HG02840 (cell line): ENCODE measurements around the gene CDC42.
A peak's percentile ranks its signal among the peaks of the same experiment; 100 is the strongest.
"Not testable (repeated sequence)": the region's sequence is repeated elsewhere in the genome, so short reads cannot be mapped to it uniquely, and the experiment has no call there.

ENCODE experiments used
- ATAC-seq: cut with Tn5 transposase; IDR thresholded peaks from one replicate; pipeline ENCODE4 v1.9.1; 2021; ENCODE audit warnings: mild to moderate bottlenecking, moderate library complexity, moderate number of reproducible peaks; ENCODE audit not compliant: unreplicated experiment, low FRiP score

CDC42 gene

GRCh38 chr1:22052115-22053016 lies at the start of gene CDC42:
Gene CDC42, plus strand, starts transcription at chr1:22052709. Its CDS starts 25,770 bp downstream, at chr1:22078479.
- ATAC-seq = peak; percentile 75

DNA sequence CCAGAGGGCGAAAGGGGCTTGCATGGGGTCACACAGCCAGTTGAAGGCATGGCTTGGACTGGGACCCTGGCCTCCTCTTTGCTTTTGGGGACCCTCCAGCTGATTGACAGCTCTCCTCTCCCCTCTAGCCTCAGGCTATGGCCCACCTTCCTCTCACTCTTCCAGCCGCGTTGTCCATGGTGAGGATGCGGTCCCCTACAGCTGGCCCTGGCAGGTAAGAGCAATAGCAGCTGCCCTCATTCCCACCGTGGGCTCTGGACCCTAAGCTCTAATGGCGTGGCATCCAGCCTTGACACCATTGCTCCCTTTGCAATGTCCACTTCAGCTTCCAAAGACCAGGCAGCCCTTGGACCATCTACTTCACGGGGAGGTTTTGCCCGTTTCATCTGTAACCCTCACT lies 49.6 kb upstream of the CDC42 start:
- not testable (repeated sequence) for ATAC-seq

- not testable (repeated sequence) for ATAC-seq
Measured at GRCh38 chr1:22003959-22004358, 48.5 kb upstream of the CDC42 start.

- ATAC-seq = not testable (repeated sequence)
Measured at GRCh38 chr1:22005261-22006149, 47.0 kb upstream of the CDC42 start.

DNA sequence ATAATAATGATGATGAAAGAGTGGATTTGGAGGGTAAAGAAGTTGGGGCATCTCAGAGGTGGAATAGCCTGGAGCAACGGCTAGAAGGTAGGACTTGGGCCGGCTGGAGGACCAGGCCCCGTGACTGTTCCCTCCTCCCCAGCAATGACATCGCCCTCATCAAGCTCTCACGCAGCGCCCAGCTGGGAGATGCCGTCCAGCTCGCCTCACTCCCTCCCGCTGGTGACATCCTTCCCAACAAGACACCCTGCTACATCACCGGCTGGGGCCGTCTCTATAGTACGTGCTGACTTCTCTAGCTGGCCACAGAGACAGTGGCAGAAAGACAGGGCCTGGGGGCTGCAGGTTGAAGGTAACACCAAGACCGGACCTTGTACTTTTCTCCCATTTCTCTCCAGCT lies 45.8 kb upstream of the CDC42 start:
- ATAC-seq = not testable (repeated sequence)

- ATAC-seq = not testable (repeated sequence)
Measured at GRCh38 chr1:22007262-22007661, 45.2 kb upstream of the CDC42 start.

- not testable (repeated sequence) for ATAC-seq
Measured at GRCh38 chr1:22009566-22009965, 42.9 kb upstream of the CDC42 start.

- not testable (repeated sequence) for ATAC-seq
Measured at GRCh38 chr1:22012752-22013151, 39.8 kb upstream of the CDC42 start.

DNA sequence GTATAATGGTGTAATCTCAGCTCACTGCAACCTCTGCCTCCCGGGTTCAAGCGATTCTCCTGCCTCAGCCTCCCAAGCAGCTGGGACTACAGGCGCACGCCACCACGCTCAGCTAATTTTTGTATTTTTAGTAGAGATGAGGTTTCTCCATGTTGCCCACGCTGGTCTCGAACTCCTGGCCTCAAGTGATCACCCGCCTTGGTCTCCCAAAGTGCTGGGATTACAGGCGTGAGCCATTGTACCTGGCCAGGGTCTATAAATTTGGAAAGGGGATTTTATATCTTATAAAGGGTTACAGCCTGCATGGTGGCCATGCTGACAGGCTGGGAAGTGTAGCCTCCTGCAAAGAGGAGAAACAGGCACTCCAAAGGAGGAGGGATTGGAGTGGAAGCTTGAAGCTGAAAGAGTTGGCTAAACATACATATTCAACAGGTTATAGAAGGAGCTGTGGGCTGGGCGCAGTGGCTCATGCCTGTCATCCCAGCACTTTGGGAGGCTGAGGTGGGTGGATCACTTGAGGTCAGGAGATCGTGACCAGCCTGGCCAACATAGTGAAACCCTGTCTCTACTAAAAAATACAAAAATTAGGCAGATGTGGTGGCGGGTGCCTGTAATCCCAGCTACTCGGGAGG lies 37.8 kb upstream of the CDC42 start:
- ATAC-seq = not testable (repeated sequence)

GRCh38 chr1:22018583-22019559 lies 33.6 kb upstream of the CDC42 start:
- no peak for ATAC-seq

DNA sequence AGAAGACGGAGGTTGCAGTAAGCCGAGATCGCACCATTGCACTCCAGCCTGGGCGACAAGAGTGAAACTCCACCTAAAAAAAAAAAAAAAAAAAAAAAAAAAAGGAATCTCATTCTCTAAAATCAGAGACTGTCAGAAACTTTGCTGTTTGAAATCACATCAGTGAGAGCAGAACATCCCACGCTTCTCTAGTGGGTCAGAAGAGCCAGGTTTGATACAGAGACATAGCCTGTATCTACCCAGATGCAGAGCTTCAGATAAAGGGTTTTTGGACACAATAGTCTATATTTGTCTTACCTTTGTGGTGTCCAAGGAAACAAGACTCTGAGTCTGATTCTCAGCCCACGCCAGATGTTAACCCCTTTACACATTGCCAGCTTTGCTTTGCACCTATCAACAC lies 31.4 kb upstream of the CDC42 start:
- ATAC-seq = no peak

DNA sequence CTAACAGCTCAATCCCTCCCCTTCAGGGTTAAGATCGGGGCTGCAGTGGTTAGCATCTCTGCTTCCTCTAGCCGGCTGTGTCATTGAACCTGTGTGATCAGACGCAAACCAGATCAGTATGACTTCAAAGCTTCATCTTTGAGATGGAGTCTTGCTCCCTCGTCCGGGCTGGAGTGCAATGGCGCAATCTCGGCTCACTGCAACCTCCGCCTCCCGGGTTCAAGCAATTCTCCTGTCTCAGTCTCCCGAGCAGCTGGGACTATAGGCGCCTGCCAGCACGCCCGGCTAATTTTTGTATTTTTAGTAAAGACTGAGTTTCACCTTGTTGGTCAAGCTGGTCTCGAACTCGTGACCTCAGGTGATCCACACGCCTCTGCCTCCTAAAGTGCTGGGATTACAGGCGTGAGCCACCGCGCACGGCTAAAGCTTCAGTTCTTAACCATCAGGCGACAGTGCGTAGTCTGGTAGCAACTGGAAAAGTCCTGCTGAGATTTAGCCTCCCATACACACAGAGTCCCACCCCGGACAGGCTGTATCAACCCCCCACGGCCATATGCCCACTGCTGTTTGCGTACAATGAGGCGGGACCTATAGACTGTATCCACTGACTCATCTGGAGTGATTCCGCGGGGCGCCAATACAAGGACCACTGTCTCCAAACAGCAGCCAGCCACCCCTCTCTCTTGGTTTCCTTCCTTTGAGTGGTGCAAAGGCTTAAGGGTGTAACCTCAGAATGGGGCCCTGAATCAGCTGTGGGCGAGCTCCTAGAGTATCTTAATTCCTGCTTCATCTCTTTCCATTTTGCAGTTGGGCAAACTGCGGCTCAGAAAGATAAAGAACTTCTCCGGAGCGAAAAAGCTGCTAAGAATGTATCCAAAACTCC lies 27.8 kb upstream of the CDC42 start:
- peak; percentile 35 for ATAC-seq

GRCh38 chr1:22025368-22026155 lies 26.9 kb upstream of the CDC42 start:
- peak; percentile 76 for ATAC-seq

- ATAC-seq = no peak
Measured at GRCh38 chr1:22026924-22027289, 25.6 kb upstream of the CDC42 start.

- no peak for ATAC-seq
Measured at GRCh38 chr1:22030057-22030456, 22.5 kb upstream of the CDC42 start.

DNA sequence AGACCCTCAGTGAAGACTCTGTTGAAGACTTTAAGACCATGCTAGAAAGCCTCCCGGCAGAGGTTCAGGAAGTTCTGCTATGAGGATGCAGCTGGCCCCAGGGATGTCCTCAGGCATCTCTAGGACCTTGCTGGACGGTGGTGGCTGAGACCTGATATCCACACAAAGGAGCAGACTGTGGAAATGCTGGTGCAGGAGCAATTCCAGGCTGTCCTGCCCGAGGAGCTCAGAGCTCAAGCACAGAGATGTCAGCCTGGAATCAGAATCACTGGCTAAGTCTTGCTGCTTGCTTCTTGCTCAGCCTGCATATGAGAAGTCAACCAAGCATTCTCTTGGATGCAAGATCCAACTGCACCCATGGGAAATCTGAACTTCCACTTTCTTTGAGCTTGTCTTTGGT lies 22.0 kb upstream of the CDC42 start:
- ATAC-seq = no peak

- no peak for ATAC-seq
Measured at GRCh38 chr1:22031214-22031962, 21.1 kb upstream of the CDC42 start.
